Suprapubic skin (tissue), 4 donors: ENCODE measurements around the gene HDAC11. TPM values are rescaled to one million over a fixed set of nuclear protein-coding genes. Genes with fewer than 3 reads are reported as not detected.
"Not testable (repeated sequence)": the region's sequence is repeated elsewhere in the genome, so short reads cannot be mapped to it uniquely, and the experiment has no call there.

Experiments used
- DNase-seq, 2 donors: peaks; one replicate each; pipeline ENCODE4 v3.0.0-alpha.2; 2019; ENCODE audit warnings: low spot score in 2 of 2
- H3K27ac ChIP-seq: fragments of 200-600 bp; sonication (generic); one replicate; pipeline ENCODE4 v1.5.1; 2019
- H3K27me3 ChIP-seq: fragments of 200-600 bp; sonication (generic); one replicate; pipeline ENCODE4 v1.5.1; 2019
- H3K36me3 ChIP-seq: fragments of 200-600 bp; sonication (generic); one replicate; pipeline ENCODE4 v1.5.1; 2019
- H3K4me1 ChIP-seq: fragments of 200-600 bp; sonication (generic); one replicate; pipeline ENCODE4 v1.5.1; 2019
- H3K4me3 ChIP-seq: fragments of 200-600 bp; sonication (generic); one replicate; pipeline ENCODE4 v1.5.1; 2019; ENCODE audit warnings: mild to moderate bottlenecking
- H3K9me3 ChIP-seq: fragments of 200-600 bp; sonication (generic); one replicate; pipeline ENCODE4 v1.5.1; 2019
- EP300 ChIP-seq: sonication (generic); formaldehyde crosslinking; IDR thresholded peaks from one replicate; pipeline ENCODE4 v1.6.1; 2017; ENCODE audit warnings: antibody characterized with exemption
- POLR2A ChIP-seq, 2 donors: fragments of 450-650 bp; IDR thresholded peaks; one replicate each; pipeline ENCODE4 v1.6.1; 2017; ENCODE audit warnings: antibody characterized with exemption in 2 of 2, mild to moderate bottlenecking in 2 of 2, moderate library complexity in 2 of 2
- POLR2AphosphoS5 ChIP-seq, 3 donors: sonication (generic); formaldehyde crosslinking; IDR thresholded peaks; one replicate each; pipeline ENCODE4 v1.6.1; 2017; ENCODE audit warnings: antibody characterized with exemption in 3 of 3
- WGBS: methylation state at CpG from one replicate; pipeline ENCODE4 v1.1.5; 2018; 5-methylcytosine and 5-hydroxymethylcytosine counted together
- total RNA-seq, 4 donors: library from RNA; depleted of rRNA; stranded (reverse); fragments of >200 nt; gene quantifications; one replicate each; pipeline ENCODE4 v1.1.0, GENCODE V29; 2016
- TF ChIP-seq, protein P1 (sequence below), 2 donors: fragments of 200-600 bp in 1 of 2; fragments of 450-650 bp in 1 of 2; sonication (generic) in 1 of 2; IDR thresholded peaks; one replicate each; pipeline ENCODE4 v1.5.1; 2016 to 2019; ENCODE audit warnings: antibody characterized with exemption in 2 of 2, mild to moderate bottlenecking in 1 of 2, moderate library complexity in 1 of 2

Gene HDAC11
- total RNA-seq, 4 donors from 2014 or later, result 16.7 to 28.3 (median 27.5) TPM

DNA sequence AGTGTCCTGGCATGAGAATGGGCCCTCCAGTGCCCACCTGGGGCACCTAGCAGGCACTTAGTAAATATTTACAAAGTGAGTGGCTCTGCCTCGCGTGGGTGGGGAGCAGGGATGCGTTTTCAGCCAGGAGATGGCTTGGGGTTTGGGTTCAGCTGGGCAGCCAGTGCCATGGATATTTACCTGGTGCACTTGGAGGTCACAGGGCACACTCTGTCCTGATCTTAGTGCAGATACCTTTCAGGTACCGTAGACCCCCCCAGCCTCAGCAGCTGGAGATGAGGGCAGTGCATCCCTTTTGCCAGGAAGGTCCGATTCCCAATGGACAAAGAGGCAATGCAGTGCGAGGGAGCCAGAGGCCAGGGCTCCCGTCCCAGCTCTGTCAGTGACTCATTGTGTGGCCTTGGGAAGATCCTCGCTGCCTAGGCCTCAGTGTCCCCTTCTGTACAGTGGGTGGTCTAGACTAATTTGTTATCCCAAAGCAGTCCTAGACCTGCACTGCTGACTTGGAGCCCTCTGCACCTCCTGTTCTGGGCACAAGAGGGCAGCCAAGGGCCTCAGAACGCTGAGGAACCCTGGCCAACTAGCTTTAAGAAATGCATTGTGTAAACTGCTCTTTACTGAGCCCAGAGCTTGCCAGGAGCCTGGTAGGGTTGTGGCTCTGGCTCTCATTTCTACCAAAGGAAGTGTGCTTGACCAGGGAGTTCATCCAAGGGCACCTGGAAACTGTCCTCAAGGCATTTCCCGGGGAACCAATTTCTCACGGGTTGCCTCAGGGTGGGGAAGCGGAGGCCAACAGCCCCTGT is 16.0 kb downstream of the HDAC11 start:
- no peak for TF ChIP-seq EP300
- TF ChIP-seq POLR2AphosphoS5 (IDR thresholded peaks at IDR 0.05), result peak in 2 of 3 donors; percentile 49 to 72
- TF ChIP-seq, protein P1, sequence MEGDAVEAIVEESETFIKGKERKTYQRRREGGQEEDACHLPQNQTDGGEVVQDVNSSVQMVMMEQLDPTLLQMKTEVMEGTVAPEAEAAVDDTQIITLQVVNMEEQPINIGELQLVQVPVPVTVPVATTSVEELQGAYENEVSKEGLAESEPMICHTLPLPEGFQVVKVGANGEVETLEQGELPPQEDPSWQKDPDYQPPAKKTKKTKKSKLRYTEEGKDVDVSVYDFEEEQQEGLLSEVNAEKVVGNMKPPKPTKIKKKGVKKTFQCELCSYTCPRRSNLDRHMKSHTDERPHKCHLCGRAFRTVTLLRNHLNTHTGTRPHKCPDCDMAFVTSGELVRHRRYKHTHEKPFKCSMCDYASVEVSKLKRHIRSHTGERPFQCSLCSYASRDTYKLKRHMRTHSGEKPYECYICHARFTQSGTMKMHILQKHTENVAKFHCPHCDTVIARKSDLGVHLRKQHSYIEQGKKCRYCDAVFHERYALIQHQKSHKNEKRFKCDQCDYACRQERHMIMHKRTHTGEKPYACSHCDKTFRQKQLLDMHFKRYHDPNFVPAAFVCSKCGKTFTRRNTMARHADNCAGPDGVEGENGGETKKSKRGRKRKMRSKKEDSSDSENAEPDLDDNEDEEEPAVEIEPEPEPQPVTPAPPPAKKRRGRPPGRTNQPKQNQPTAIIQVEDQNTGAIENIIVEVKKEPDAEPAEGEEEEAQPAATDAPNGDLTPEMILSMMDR (IDR thresholded peaks at IDR 0.05), result peak; percentile 93 to 95
- Histone ChIP-seq H3K27ac (no peak overlapping the region), H3K4me3 (no peak overlapping the region), H3K36me3 (peaks cover 17% of the 10 kb centered on the region), H3K27me3 (no peaks in the 10 kb centered on the region), H3K4me1 (peaks cover 21% of the 10 kb centered on the region), H3K9me3 (no peaks in the 10 kb centered on the region)
- peak in 1 of 2 donors; percentile 86 for DNase-seq
- WGBS, result 40% methylated on average over 6 of the region's 12 CpGs

DNA sequence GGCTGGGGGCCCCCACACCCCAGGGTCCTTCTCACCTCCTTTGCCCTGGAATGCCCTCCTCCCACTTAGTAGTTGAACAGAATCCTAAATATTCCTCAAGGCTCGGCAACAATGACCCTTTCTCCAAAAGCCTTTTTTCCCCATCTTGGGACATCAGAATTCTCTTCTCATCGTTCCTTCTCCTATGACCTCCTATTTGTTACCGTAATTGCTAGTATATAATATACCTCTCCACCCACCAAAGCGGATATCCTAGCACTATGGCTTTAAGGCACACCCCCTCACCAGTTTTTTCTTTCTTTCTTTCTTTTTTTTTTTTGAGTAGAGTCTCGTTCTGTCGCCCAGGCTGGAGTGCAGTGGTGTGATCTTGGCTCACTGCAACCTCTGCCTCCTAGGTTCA is 16.8 kb downstream of the HDAC11 start:
- TF ChIP-seq POLR2A (IDR thresholded peaks at IDR 0.05) (no peak), POLR2AphosphoS5 (IDR thresholded peaks at IDR 0.05) (no peak), EP300 (no peak)
- TF ChIP-seq, protein P1 (IDR thresholded peaks at IDR 0.05), result no peak
- H3K27ac ChIP-seq, result no peak overlapping the region
- no peaks in the 10 kb centered on the region for H3K27me3 ChIP-seq

DNA sequence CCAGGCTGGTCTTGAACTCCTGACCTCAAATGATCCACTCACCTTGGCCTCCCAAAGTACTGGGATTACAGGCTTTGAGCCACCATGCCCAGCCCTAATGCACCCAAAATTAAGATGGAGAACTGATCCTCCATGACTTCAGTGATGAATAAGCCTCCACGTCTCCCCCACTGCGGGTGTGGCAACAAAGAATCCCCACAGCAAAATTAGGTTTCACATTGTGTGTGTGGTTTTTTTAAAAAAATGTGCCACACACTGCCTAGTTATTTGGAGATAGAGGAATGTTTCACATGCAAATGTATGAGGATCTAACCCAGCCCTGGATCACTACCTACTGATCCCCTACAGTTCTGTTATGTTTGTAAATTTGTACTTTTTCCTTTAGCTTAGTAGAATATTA is 17.3 kb downstream of the HDAC11 start:
- Histone ChIP-seq H3K9me3 (no peaks in the 10 kb centered on the region), H3K36me3 (peaks cover 17% of the 10 kb centered on the region), H3K27me3 (no peaks in the 10 kb centered on the region), H3K27ac (no peak overlapping the region), H3K4me3 (no peak overlapping the region), H3K4me1 (peaks cover 21% of the 10 kb centered on the region)
- TF ChIP-seq EP300 (no peak), POLR2AphosphoS5 (IDR thresholded peaks at IDR 0.05) (no peak)
- TF ChIP-seq, protein P1 (IDR thresholded peaks at IDR 0.05), result no peak
- DNase-seq, result peak in 1 of 2 donors; percentile 36
- WGBS, result 50% methylated on average over 2 of the region's 2 CpGs

More for the DNA sequence above, 16.8 kb downstream of the HDAC11 start:
- DNase-seq, result no peak
- 67% methylated on average over 6 of the region's 6 CpGs for WGBS
- Histone ChIP-seq H3K9me3 (no peaks in the 10 kb centered on the region), H3K4me3 (no peak overlapping the region), H3K4me1 (peaks cover 21% of the 10 kb centered on the region), H3K36me3 (peaks cover 17% of the 10 kb centered on the region)

DNA sequence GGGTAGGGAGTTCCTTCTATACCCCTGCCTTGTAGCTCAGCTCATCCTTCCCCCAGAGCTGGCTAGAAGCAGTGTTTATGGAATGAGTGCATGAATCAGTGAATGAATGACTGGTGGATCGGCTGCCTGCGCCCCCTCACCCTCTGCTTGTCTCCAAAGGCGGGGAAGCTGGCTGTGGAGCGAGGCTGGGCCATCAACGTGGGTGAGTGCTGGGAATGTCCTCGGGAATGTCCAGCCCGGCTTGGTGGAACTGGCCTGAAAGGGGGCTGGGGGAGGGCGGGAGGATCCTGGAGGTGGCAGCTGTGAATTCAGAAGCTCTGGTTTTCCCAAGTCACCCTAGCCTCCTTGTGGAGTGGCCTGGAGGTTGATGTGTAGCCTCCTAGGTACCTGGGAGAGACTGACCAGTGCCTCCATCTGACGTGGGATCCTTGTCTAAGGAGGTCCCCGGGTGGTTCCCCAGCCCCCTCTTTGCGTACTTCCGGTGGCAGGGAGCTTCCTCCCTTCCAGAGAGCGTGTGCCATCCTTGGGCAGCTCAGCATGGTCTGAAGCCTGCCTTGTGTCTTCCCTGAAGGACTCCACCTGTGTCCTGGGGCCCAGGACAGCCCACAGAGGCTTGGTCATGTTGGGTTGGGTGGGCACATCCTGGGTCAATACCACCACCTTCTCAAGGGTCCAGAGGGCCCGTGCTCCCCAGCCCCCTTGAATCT is 18.4 kb downstream of the HDAC11 start:
- peaks cover 21% of the 10 kb centered on the region for H3K36me3 ChIP-seq
- TF ChIP-seq POLR2A (IDR thresholded peaks at IDR 0.05), result no peak
- no peak for TF ChIP-seq POLR2AphosphoS5 (IDR thresholded peaks at IDR 0.05)
- TF ChIP-seq EP300, result no peak
- TF ChIP-seq, protein P1 (IDR thresholded peaks at IDR 0.05), result no peak
- no peak overlapping the region for H3K27ac ChIP-seq
- peaks cover 21% of the 10 kb centered on the region for H3K4me1 ChIP-seq
- no peak overlapping the region for H3K4me3 ChIP-seq
- DNase-seq, result peak in 1 of 2 donors; percentile 56
- no peaks in the 10 kb centered on the region for H3K9me3 ChIP-seq
- no peaks in the 10 kb centered on the region for H3K27me3 ChIP-seq
- whole genome bisulfite sequencing, result 83% methylated on average over 9 of the region's 14 CpGs

DNA sequence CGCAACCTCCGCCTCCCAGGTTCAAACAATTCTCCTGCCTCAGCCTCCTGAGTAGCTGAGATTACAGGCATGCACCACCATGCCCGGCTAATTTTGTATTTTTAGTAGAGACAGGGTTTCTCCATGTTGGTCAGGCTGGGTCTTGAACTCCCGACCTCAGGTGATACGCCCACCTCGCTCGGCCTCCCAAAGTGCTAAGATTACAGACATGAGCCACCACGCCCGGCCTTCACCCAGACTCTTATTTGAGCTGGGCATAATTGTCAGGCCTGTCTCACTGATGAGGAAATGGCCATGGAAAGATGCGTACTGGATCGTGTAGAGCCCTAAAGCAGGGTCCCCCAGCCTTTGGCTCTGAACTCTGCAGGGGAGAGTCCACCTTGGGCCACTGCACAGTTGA is 19.1 kb downstream of the HDAC11 start:
- H3K9me3 ChIP-seq, H3K27ac ChIP-seq, DNase-seq, H3K4me3 ChIP-seq, H3K27me3 ChIP-seq: not testable (repeated sequence)
- 95% methylated on average over 10 of the region's 11 CpGs for WGBS
- H3K36me3 ChIP-seq, result peaks cover 14% of the 10 kb centered on the region
- H3K4me1 ChIP-seq, result peaks cover 21% of the 10 kb centered on the region
